Measurements from ENCODE around the gene CNN2. TPM values are rescaled to one million over a fixed set of nuclear protein-coding genes. Genes with fewer than 3 reads are reported as not detected.

CNN2 gene
- total and polyA plus RNA-seq, 2 of the 13 experiments (the other 11 are each of a cell fraction or from before 2014, with no cell fraction given) = 63.6 to 70.0 TPM

DNA sequence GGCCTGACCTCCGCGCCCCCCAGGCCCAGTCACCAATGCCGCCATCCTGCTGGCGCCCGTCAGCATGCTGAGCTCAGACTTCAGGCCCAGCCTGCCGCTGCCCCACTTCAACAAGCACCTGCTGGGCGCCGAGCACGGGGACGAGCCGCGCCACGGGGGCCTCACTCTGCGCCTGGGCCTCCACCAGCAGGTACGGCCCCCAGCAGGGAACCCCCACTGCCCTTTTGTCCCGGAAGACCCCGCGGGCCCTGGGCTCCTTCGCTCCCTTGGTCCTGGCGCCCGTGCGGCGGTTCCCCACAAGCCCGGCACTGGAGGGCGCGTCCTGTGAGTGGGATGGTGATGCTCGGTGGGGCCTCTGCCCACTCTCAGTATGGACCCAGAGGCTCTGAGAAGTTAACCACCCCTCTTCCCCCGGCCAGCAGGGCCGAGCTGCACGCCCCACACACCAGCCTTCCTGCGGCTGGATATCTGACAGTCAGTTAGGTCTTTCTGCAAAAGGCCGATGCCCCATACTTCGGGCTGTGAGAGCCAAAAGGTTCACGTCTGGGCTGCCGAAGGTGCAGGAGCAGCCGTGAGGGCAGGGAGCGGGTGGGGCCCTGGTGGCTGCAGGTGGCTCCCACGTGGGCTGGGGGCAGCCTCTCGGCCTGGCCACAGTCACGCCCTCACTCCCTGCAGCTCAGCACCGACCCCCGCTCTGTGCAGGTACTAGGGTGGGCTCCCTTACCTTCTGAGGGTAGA is 34.3 kb upstream of the CNN2 start (continued):
- TF ChIP-seq, protein P1, sequence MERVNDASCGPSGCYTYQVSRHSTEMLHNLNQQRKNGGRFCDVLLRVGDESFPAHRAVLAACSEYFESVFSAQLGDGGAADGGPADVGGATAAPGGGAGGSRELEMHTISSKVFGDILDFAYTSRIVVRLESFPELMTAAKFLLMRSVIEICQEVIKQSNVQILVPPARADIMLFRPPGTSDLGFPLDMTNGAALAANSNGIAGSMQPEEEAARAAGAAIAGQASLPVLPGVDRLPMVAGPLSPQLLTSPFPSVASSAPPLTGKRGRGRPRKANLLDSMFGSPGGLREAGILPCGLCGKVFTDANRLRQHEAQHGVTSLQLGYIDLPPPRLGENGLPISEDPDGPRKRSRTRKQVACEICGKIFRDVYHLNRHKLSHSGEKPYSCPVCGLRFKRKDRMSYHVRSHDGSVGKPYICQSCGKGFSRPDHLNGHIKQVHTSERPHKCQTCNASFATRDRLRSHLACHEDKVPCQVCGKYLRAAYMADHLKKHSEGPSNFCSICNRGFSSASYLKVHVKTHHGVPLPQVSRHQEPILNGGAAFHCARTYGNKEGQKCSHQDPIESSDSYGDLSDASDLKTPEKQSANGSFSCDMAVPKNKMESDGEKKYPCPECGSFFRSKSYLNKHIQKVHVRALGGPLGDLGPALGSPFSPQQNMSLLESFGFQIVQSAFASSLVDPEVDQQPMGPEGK (CRISPR knock-in tag; IDR thresholded peaks at IDR 0.05) = peak; percentile 47; the same call in 1 of the 2 replicates
- TF ChIP-seq ZBTB38 (CRISPR knock-in tag; IDR thresholded peaks at IDR 0.05) = peak; percentile 60; the same call in 1 of the 2 replicates
- no peak for TF ChIP-seq ZNF20 (CRISPR knock-in tag; IDR thresholded peaks at IDR 0.05)
- no peak for TF ChIP-seq IRX3 (CRISPR knock-in tag; IDR thresholded peaks at IDR 0.05; ENCODE audit: borderline replicate concordance, low read depth)
- no peak for TF ChIP-seq ZNF205 (CRISPR knock-in tag; IDR thresholded peaks at IDR 0.05)
- TF ChIP-seq MED13 (CRISPR knock-in tag; IDR thresholded peaks at IDR 0.05) = no peak
- TF ChIP-seq NRL (CRISPR knock-in tag; IDR thresholded peaks at IDR 0.05; ENCODE audit: borderline replicate concordance) = peak; percentile 25; the same call in 1 of the 2 replicates
- TF ChIP-seq ZNF207 (IDR thresholded peaks at IDR 0.05; ENCODE audit: borderline replicate concordance) = no peak
- TF ChIP-seq, protein P2, sequence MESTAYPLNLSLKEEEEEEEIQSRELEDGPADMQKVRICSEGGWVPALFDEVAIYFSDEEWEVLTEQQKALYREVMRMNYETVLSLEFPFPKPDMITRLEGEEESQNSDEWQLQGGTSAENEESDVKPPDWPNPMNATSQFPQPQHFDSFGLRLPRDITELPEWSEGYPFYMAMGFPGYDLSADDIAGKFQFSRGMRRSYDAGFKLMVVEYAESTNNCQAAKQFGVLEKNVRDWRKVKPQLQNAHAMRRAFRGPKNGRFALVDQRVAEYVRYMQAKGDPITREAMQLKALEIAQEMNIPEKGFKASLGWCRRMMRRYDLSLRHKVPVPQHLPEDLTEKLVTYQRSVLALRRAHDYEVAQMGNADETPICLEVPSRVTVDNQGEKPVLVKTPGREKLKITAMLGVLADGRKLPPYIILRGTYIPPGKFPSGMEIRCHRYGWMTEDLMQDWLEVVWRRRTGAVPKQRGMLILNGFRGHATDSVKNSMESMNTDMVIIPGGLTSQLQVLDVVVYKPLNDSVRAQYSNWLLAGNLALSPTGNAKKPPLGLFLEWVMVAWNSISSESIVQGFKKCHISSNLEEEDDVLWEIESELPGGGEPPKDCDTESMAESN (CRISPR knock-in tag; conservative IDR thresholded peaks at IDR 0.05) = no peak
- no peak for TF ChIP-seq ZNF30 (CRISPR knock-in tag; IDR thresholded peaks at IDR 0.05)
- no peak for TF ChIP-seq ZMAT3 (CRISPR knock-in tag; conservative IDR thresholded peaks at IDR 0.05)
- TF ChIP-seq, protein P3, sequence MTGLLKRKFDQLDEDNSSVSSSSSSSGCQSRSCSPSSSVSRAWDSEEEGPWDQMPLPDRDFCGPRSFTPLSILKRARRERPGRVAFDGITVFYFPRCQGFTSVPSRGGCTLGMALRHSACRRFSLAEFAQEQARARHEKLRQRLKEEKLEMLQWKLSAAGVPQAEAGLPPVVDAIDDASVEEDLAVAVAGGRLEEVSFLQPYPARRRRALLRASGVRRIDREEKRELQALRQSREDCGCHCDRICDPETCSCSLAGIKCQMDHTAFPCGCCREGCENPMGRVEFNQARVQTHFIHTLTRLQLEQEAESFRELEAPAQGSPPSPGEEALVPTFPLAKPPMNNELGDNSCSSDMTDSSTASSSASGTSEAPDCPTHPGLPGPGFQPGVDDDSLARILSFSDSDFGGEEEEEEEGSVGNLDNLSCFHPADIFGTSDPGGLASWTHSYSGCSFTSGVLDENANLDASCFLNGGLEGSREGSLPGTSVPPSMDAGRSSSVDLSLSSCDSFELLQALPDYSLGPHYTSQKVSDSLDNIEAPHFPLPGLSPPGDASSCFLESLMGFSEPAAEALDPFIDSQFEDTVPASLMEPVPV (CRISPR knock-in tag; IDR thresholded peaks at IDR 0.05) = 0 out of 2 replicates have a peak, but pooled peaks have one; percentile 52
- TF ChIP-seq, protein P4, sequence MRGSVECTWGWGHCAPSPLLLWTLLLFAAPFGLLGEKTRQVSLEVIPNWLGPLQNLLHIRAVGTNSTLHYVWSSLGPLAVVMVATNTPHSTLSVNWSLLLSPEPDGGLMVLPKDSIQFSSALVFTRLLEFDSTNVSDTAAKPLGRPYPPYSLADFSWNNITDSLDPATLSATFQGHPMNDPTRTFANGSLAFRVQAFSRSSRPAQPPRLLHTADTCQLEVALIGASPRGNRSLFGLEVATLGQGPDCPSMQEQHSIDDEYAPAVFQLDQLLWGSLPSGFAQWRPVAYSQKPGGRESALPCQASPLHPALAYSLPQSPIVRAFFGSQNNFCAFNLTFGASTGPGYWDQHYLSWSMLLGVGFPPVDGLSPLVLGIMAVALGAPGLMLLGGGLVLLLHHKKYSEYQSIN (CRISPR knock-in tag; IDR thresholded peaks at IDR 0.05; ENCODE audit: borderline replicate concordance) = no peak
- no peak for TF ChIP-seq ZNF782 (CRISPR knock-in tag; IDR thresholded peaks at IDR 0.05; ENCODE audit: borderline replicate concordance)
- TF ChIP-seq DR1 (CRISPR knock-in tag; IDR thresholded peaks at IDR 0.05) = no peak
- no peak for TF ChIP-seq ZNF564 (CRISPR knock-in tag; IDR thresholded peaks at IDR 0.05)
- peak; percentile 63 for TF ChIP-seq RBFOX2 (IDR thresholded peaks at IDR 0.05; ENCODE audit: low read depth, low read length)
- no peak for TF ChIP-seq JUNB (CRISPR knock-in tag; IDR thresholded peaks at IDR 0.05; ENCODE audit: borderline replicate concordance)
- no peak for TF ChIP-seq MYC (CRISPR knock-in tag; IDR thresholded peaks at IDR 0.05; ENCODE audit: borderline replicate concordance)
- no peak for TF ChIP-seq FOXO1 (CRISPR knock-in tag; IDR thresholded peaks at IDR 0.05)
- TF ChIP-seq, protein P5, sequence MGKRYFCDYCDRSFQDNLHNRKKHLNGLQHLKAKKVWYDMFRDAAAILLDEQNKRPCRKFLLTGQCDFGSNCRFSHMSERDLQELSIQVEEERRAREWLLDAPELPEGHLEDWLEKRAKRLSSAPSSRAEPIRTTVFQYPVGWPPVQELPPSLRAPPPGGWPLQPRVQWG (CRISPR knock-in tag; IDR thresholded peaks at IDR 0.05; ENCODE audit: borderline replicate concordance, low read depth) = no peak
- peak; percentile 67 for TF ChIP-seq HNRNPK (IDR thresholded peaks at IDR 0.05; ENCODE audit: low read depth, low read length, poor library complexity, severe bottlenecking)
- TF ChIP-seq NFIC (IDR thresholded peaks at IDR 0.05; ENCODE audit: low read length) = no peak

Measured in HepG2 (cell line).